ENCODE results near the gene TNFRSF19.

GRCh38 chr13:23610966-23611491, 40.8 kb downstream of the TNFRSF19 start:
- TF ChIP-seq, protein P1, sequence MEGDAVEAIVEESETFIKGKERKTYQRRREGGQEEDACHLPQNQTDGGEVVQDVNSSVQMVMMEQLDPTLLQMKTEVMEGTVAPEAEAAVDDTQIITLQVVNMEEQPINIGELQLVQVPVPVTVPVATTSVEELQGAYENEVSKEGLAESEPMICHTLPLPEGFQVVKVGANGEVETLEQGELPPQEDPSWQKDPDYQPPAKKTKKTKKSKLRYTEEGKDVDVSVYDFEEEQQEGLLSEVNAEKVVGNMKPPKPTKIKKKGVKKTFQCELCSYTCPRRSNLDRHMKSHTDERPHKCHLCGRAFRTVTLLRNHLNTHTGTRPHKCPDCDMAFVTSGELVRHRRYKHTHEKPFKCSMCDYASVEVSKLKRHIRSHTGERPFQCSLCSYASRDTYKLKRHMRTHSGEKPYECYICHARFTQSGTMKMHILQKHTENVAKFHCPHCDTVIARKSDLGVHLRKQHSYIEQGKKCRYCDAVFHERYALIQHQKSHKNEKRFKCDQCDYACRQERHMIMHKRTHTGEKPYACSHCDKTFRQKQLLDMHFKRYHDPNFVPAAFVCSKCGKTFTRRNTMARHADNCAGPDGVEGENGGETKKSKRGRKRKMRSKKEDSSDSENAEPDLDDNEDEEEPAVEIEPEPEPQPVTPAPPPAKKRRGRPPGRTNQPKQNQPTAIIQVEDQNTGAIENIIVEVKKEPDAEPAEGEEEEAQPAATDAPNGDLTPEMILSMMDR (IDR thresholded peaks at IDR 0.05), result no peak
- TF ChIP-seq POLR2AphosphoS5 (IDR thresholded peaks at IDR 0.05; ENCODE audit: low read depth, low read length), result no peak

Data from Panc1 (cell line).